Measurements from ENCODE around the gene CMPK1. TPM values are rescaled to one million over a fixed set of nuclear protein-coding genes. Genes with fewer than 3 reads are reported as not detected.
A peak's percentile ranks its signal among the peaks of the same experiment; 100 is the strongest.

Gene CMPK1
- total RNA-seq, 2 experiments from 2014 or later: 99.7 to 101 TPM

- CTCF ChIA-PET: interaction anchor here (1.0 kb wide), 1 partner anchor 10 kb away, joined by 3 read pairs; no protein-coding TSS in a partner anchor
- TF ChIP-seq CTCF (IDR thresholded peaks at IDR 0.05): no peak
- no peak overlapping the region for H3K27ac Mint-ChIP-seq
These were observed 14.7 kb downstream of the CMPK1 start for GRCh38 chr1:47348246-47348645.

GRCh38 chr1:47351305-47351704, 17.7 kb downstream of the CMPK1 start:
- ChIA-PET CTCF (interaction anchor here (0.9 to 1.2 kb wide), 2 partner anchors 9 to 173 kb away, joined by 3 read pairs; no protein-coding TSS in a partner anchor), POLR2A (no interaction called here)
- ATAC-seq (peak; percentile 98), DNase-seq (peak; percentile 9)
- H3K4me1 Mint-ChIP-seq (ENCODE audit: low read depth): peaks cover 22% of the 10 kb centered on the region
- H3K27ac Mint-ChIP-seq: peak overlapping the region; percentile 82
- H3K36me3 Mint-ChIP-seq (ENCODE audit: low read depth): peaks cover 12% of the 10 kb centered on the region
- peaks cover 2% of the 10 kb centered on the region for H3K9me3 Mint-ChIP-seq
- H3K4me3 Mint-ChIP-seq: no peak overlapping the region
- H3K27me3 Mint-ChIP-seq: no peaks in the 10 kb centered on the region
- TF ChIP-seq CTCF (IDR thresholded peaks at IDR 0.05): no peak
- intact Hi-C loops (cut with micrococcal nuclease): no loop called here

More at GRCh38 chr1:47348246-47348645, 14.7 kb downstream of the CMPK1 start:
- DNase-seq (no peak), ATAC-seq (no peak)
- POLR2A ChIA-PET: no interaction called here
- H3K36me3 Mint-ChIP-seq (ENCODE audit: low read depth): peaks cover 12% of the 10 kb centered on the region
- H3K4me3 Mint-ChIP-seq: no peak overlapping the region
- peaks cover 2% of the 10 kb centered on the region for H3K9me3 Mint-ChIP-seq
- H3K27me3 Mint-ChIP-seq: no peaks in the 10 kb centered on the region
- peaks cover 21% of the 10 kb centered on the region for H3K4me1 Mint-ChIP-seq (ENCODE audit: low read depth)
- intact Hi-C loops (cut with micrococcal nuclease): no loop called here

- no peaks in the 10 kb centered on the region for H3K27me3 Mint-ChIP-seq
- peaks cover 6% of the 10 kb centered on the region for H3K4me1 Mint-ChIP-seq (ENCODE audit: low read depth)
- CTCF ChIA-PET: no interaction called here
- DNase-seq: no peak
- TF ChIP-seq CTCF (IDR thresholded peaks at IDR 0.05): no peak
- ATAC-seq: no peak
- intact Hi-C loops (cut with micrococcal nuclease): no loop called here
- H3K36me3 Mint-ChIP-seq (ENCODE audit: low read depth): no peaks in the 10 kb centered on the region
- H3K4me3 Mint-ChIP-seq: no peak overlapping the region
- POLR2A ChIA-PET: no interaction called here
- no peak overlapping the region for H3K27ac Mint-ChIP-seq
- H3K9me3 Mint-ChIP-seq: no peaks in the 10 kb centered on the region
These were observed 27.8 kb downstream of the CMPK1 start for GRCh38 chr1:47361380-47361779.

GRCh38 chr1:47362828-47363227, 29.2 kb downstream of the CMPK1 start:
- POLR2A ChIA-PET: no interaction called here
- Mint-ChIP-seq H3K9me3 (no peaks in the 10 kb centered on the region), H3K4me1 (ENCODE audit: low read depth) (peaks cover 6% of the 10 kb centered on the region), H3K36me3 (ENCODE audit: low read depth) (no peaks in the 10 kb centered on the region), H3K4me3 (no peak overlapping the region), H3K27ac (no peak overlapping the region), H3K27me3 (no peaks in the 10 kb centered on the region)
- TF ChIP-seq CTCF (IDR thresholded peaks at IDR 0.05): no peak
- DNase-seq (no peak), ATAC-seq (no peak)
- CTCF ChIA-PET: no interaction called here
- intact Hi-C loops (cut with micrococcal nuclease): no loop called here

GRCh38 chr1:47367651-47368050, 34.1 kb downstream of the CMPK1 start:
- no peak for TF ChIP-seq CTCF (IDR thresholded peaks at IDR 0.05)
- POLR2A ChIA-PET: no interaction called here
- CTCF ChIA-PET: interaction anchor here (1.0 to 1.8 kb wide), 3 partner anchors 105 to 343 kb away, joined by 3 read pairs; no protein-coding TSS in a partner anchor
- Mint-ChIP-seq H3K4me1 (ENCODE audit: low read depth) (peaks cover 6% of the 10 kb centered on the region), H3K9me3 (no peaks in the 10 kb centered on the region), H3K4me3 (no peak overlapping the region), H3K27ac (no peak overlapping the region), H3K36me3 (ENCODE audit: low read depth) (peaks cover 12% of the 10 kb centered on the region), H3K27me3 (no peaks in the 10 kb centered on the region)
- intact Hi-C loops (cut with micrococcal nuclease): no loop called here
- ATAC-seq: no peak
- DNase-seq: no peak
